ENCODE data around the gene ANKRD62.

The ANKRD62 gene

GRCh38 chr18:12079491-12080237 is 14.0 kb upstream of the ANKRD62 start:
- H3K4me1 Mint-ChIP-seq, result peaks cover 16% of the 10 kb centered on the region

DNA sequence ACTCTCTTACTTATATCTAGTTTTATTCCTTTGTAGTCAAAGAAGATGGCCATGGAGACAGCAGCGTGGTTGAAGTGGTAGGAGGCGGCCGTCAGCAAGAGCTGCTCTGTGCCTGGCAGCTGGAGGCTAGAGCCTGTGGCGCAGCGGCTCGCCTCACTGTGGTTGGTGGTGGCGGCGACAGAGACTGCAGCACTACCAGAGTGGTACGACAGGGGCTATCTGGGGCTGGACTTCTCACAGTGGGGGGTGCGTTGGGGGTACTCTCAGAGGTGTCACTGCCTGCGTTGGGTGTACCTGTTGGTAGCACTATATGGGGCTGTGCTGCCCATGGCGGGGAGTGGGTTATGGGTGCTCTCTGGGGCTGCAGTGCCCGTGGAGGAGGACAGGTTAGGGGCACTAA is 8.5 kb upstream of the ANKRD62 start:
- Mint-ChIP-seq H3K27ac (no peak overlapping the region), H3K4me1 (peaks cover 3% of the 10 kb centered on the region), H3K27me3 (ENCODE audit: low read depth) (peaks cover 16% of the 10 kb centered on the region), H3K36me3 (ENCODE audit: low read depth) (no peaks in the 10 kb centered on the region), H3K4me3 (no peak overlapping the region), H3K9me3 (peaks cover 4% of the 10 kb centered on the region)
- TF ChIP-seq, protein P1, sequence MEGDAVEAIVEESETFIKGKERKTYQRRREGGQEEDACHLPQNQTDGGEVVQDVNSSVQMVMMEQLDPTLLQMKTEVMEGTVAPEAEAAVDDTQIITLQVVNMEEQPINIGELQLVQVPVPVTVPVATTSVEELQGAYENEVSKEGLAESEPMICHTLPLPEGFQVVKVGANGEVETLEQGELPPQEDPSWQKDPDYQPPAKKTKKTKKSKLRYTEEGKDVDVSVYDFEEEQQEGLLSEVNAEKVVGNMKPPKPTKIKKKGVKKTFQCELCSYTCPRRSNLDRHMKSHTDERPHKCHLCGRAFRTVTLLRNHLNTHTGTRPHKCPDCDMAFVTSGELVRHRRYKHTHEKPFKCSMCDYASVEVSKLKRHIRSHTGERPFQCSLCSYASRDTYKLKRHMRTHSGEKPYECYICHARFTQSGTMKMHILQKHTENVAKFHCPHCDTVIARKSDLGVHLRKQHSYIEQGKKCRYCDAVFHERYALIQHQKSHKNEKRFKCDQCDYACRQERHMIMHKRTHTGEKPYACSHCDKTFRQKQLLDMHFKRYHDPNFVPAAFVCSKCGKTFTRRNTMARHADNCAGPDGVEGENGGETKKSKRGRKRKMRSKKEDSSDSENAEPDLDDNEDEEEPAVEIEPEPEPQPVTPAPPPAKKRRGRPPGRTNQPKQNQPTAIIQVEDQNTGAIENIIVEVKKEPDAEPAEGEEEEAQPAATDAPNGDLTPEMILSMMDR (IDR thresholded peaks at IDR 0.05; ENCODE audit: unreplicated experiment in 3 of 3), result no peak

More at GRCh38 chr18:12079491-12080237, 14.0 kb upstream of the ANKRD62 start:
- Mint-ChIP-seq H3K36me3 (ENCODE audit: low read depth) (no peaks in the 10 kb centered on the region), H3K9me3 (no peaks in the 10 kb centered on the region), H3K4me3 (peak overlapping the region in 1 of 3 experiments; percentile 31), H3K27me3 (ENCODE audit: low read depth) (peaks cover 17% of the 10 kb centered on the region), H3K27ac (peak overlapping the region; percentile 83 to 86 (median 84))
- TF ChIP-seq, protein P1 (IDR thresholded peaks at IDR 0.05; ENCODE audit: unreplicated experiment in 3 of 3), result no peak

GRCh38 chr18:12085786-12086185 is 7.9 kb upstream of the ANKRD62 start:
- TF ChIP-seq, protein P1 (IDR thresholded peaks at IDR 0.05; ENCODE audit: unreplicated experiment in 3 of 3), result no peak
- no peak overlapping the region for H3K4me3 Mint-ChIP-seq
- peaks cover 16% of the 10 kb centered on the region for H3K27me3 Mint-ChIP-seq (ENCODE audit: low read depth)
- no peaks in the 10 kb centered on the region for H3K4me1 Mint-ChIP-seq
- H3K36me3 Mint-ChIP-seq (ENCODE audit: low read depth), result no peaks in the 10 kb centered on the region
- peaks cover 4% of the 10 kb centered on the region for H3K9me3 Mint-ChIP-seq
- H3K27ac Mint-ChIP-seq, result no peak overlapping the region

DNA sequence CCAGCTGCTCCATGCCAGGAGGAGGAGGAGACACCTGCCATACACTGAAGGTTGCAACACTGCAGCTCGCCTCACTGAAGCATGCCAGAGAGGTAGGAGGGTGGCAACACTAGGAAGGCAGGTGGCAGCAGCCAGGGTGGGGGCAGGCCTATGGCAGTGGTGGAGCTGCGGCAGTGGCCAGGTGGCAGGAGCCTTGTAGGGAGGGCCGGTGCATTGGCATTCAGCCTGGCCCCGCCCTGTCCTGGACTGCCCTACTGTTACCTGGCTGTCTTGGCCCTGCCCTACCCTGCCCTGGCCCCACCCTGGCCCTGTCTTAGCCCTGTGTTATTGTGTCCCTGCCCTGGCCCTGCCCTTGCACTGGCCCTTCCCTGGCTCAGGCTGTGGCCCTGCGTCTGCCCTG is 7.4 kb upstream of the ANKRD62 start:
- Mint-ChIP-seq H3K4me1 (no peaks in the 10 kb centered on the region), H3K36me3 (ENCODE audit: low read depth) (no peaks in the 10 kb centered on the region), H3K9me3 (peaks cover 4% of the 10 kb centered on the region), H3K27ac (no peak overlapping the region), H3K27me3 (ENCODE audit: low read depth) (peaks cover 16% of the 10 kb centered on the region), H3K4me3 (no peak overlapping the region)
- TF ChIP-seq, protein P1 (IDR thresholded peaks at IDR 0.05; ENCODE audit: unreplicated experiment in 3 of 3), result no peak

DNA sequence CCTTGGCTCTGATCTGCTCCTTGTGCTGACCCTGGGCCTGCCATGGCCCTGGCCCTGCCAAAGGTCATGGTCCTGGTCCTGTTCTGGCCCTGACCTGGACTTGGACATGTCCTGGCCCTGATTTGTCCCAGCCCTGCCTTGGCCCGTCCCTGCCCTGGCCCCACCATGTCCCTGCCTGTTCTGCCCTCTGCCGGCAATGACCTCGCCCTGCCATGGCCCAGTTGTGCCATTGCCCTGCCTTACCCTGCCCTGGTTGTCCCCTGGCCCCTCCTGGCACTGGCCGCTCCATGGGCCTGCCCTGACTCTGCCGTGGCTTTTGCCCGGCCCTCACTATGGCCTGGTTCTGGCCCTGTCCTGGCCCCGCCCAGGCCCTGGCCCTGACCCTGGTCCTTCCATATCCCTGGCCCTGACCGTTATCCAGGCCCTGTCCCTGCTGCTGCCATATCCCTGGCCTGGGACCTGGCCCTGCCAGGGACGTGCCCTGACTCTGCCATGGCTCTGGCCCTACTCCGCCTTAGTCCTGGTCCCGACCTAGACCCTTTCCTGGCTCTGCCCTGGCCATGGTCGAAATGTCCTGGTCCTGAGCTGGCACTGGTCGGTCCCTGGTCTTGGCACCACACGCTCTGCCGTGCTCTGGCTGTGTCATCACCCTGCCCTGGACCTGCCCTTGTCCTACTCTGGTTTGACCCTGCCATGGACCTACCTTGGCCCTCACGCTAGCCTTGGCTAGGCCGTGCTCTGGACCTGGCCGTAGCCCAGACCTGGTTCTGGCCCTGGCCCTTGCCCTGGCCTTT is 6.8 kb upstream of the ANKRD62 start:
- no peak overlapping the region for H3K4me3 Mint-ChIP-seq
- H3K27me3 Mint-ChIP-seq (ENCODE audit: low read depth), result peaks cover 16% of the 10 kb centered on the region
- no peak overlapping the region for H3K27ac Mint-ChIP-seq
- no peaks in the 10 kb centered on the region for H3K36me3 Mint-ChIP-seq (ENCODE audit: low read depth)
- TF ChIP-seq, protein P1 (IDR thresholded peaks at IDR 0.05; ENCODE audit: unreplicated experiment in 3 of 3), result no peak
- no peaks in the 10 kb centered on the region for H3K4me1 Mint-ChIP-seq
- peaks cover 4% of the 10 kb centered on the region for H3K9me3 Mint-ChIP-seq
